LNCaP clone FGC (cell line): ENCODE measurements around the gene OR4C46.
"Not testable (repeated sequence)": the region's sequence is repeated elsewhere in the genome, so short reads cannot be mapped to it uniquely, and the experiment has no call there.

ENCODE experiments used
- DNase-seq: peaks from one replicate; pipeline ENCODE4 v3.0.0-alpha.2; 2011; ENCODE audit warnings: low read depth
- H3K4me3 ChIP-seq: 2 replicates; pipeline ENCODE4 v1.5.1; 2011; ENCODE audit warnings: mild to moderate bottlenecking, low read depth, low read length, control low read depth
- CTCF ChIP-seq: IDR thresholded peaks from 2 replicates; pipeline ENCODE4 v1.5.1; 2012; ENCODE audit warnings: mild to moderate bottlenecking; ENCODE audit not compliant: control insufficient read depth, insufficient read depth; ENCODE audit errors: extremely low read depth

The OR4C46 gene

DNA sequence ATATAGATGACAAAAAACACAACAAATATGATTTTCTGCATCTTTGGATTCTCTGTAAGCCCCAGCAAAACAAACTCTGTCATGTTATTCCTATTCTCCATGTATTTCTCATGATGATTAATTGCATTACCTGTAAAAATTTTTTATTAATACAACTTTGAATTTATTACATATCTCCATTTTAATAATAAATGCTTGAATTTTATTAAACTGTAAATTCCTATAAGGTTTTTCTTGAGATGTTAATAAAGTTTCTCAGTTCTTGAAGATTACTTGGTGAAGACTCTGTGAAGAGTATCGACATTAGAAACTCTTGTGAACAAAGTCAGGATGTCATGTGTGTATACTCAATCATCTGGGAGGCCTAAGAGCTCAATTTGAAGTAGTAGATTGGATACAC lies at the start of gene OR4C46:
TSS of gene OR4C46 (minus strand) at position 101 of the 400 bp plus-strand sequence. CDS start at position 101, 0 bp downstream.
- TF ChIP-seq CTCF = no peak
- no peak for DNase-seq
- no peak within 1 kb of the TSS for H3K4me3 ChIP-seq

GRCh38 chr11:54645606-54646005 lies 41.8 kb upstream of the OR4C46 start:
- not testable (repeated sequence) for DNase-seq, H3K4me3 ChIP-seq

GRCh38 chr11:54561439-54561838 lies 42.4 kb downstream of the OR4C46 start:
- DNase-seq, H3K4me3 ChIP-seq: not testable (repeated sequence)

- 0 out of 2 replicates have a peak, but pooled peaks have one; percentile 19 for TF ChIP-seq CTCF
- H3K4me3 ChIP-seq = no peak overlapping the region
- DNase-seq = no peak
These were observed 44.9 kb downstream of the OR4C46 start for GRCh38 chr11:54558919-54559318.

- no peak for TF ChIP-seq CTCF
These were observed 45.4 kb downstream of the OR4C46 start for GRCh38 chr11:54558407-54558806.

More at GRCh38 chr11:54558407-54558806, 45.4 kb downstream of the OR4C46 start:
- no peak for DNase-seq
- no peak overlapping the region for H3K4me3 ChIP-seq
